Ascending aorta (tissue), 2 donors: Measurements from ENCODE around the gene APOBEC3C. TPM values are rescaled to one million over a fixed set of nuclear protein-coding genes. Genes with fewer than 3 reads are reported as not detected.
"Not testable (repeated sequence)": the region's sequence is repeated elsewhere in the genome, so short reads cannot be mapped to it uniquely, and the experiment has no call there.

Experiments
- DNase-seq, 2 donors: peaks; one replicate each; pipeline ENCODE4 v3.0.0-alpha.2; 2019; ENCODE audit warnings: low spot score in 2 of 2
- H3K27ac ChIP-seq, 2 donors: fragments of 200-600 bp; sonication (generic); one replicate each; pipeline ENCODE4 v1.5.1; 2016 to 2017; ENCODE audit warnings: mild to moderate bottlenecking in 1 of 2
- H3K27me3 ChIP-seq: fragments of 200-600 bp; sonication (generic); one replicate; pipeline ENCODE4 v1.5.1; 2017
- H3K36me3 ChIP-seq, 2 donors: fragments of 200-600 bp; sonication (generic); one replicate each; pipeline ENCODE4 v1.5.1; 2016
- H3K4me1 ChIP-seq, 2 donors: fragments of 200-600 bp; sonication (generic); one replicate each; pipeline ENCODE4 v1.5.1; 2016 to 2017; ENCODE audit warnings: mild to moderate bottlenecking in 1 of 2
- H3K4me3 ChIP-seq, 2 donors: fragments of 200-600 bp; sonication (generic); one replicate each; pipeline ENCODE4 v1.5.1; 2016 to 2017; ENCODE audit warnings: mild to moderate bottlenecking in 1 of 2
- H3K9me3 ChIP-seq, 2 donors: fragments of 200-600 bp; sonication (generic); one replicate each; pipeline ENCODE4 v1.5.1; 2016
- intact Hi-C: fragments of 100-400 bp; cut with DNase I; formaldehyde crosslinking; loops from one replicate; pipeline ENCODE4 v1.15.1; 2023
- total RNA-seq: library from RNA; depleted of rRNA; stranded (reverse); fragments of >200 nt; gene quantifications from one replicate; pipeline ENCODE4 v1.1.0, GENCODE V29; 2016
- TF ChIP-seq, protein P1 (sequence below), 3 experiments: fragments of 200-600 bp in 2 of 3; fragments of 450-650 bp in 1 of 3; sonication (generic) in 2 of 3; IDR thresholded peaks; one replicate each; pipeline ENCODE4 v1.5.1; 2016 to 2019; ENCODE audit warnings: antibody characterized with exemption in 3 of 3, mild to moderate bottlenecking in 1 of 3, moderate library complexity in 1 of 3

Gene APOBEC3C
- total RNA-seq, 1 donor from 2014 or later, result 9.5 TPM

DNA sequence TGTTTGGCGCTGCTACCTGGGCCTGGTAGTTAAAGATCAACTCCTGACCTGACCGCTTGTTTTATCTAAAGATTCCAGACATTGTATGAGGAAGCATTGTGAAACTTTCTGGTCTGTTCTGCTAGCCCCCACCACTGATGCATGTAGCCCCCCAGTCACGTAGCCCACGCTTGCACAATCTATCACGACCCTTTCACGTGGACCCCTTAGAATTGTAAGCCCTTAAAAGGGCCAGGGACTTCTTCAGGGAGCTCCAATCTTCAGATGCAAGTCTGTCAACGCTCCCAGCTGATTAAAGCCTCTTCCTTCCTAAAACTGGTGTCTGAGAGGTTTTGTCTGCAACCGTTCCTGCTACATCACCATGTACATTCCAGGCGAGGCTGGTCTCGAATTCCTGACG is 41.6 kb downstream of the APOBEC3C start:
- Histone ChIP-seq H3K36me3 (no peaks in the 10 kb centered on the region), H3K9me3 (no peaks in the 10 kb centered on the region), H3K27me3 (no peaks in the 10 kb centered on the region), H3K4me1 (no peaks in the 10 kb centered on the region), H3K4me3 (no peak overlapping the region), H3K27ac (no peak overlapping the region)
- intact Hi-C loops, result no loop called here
- TF ChIP-seq, protein P1, sequence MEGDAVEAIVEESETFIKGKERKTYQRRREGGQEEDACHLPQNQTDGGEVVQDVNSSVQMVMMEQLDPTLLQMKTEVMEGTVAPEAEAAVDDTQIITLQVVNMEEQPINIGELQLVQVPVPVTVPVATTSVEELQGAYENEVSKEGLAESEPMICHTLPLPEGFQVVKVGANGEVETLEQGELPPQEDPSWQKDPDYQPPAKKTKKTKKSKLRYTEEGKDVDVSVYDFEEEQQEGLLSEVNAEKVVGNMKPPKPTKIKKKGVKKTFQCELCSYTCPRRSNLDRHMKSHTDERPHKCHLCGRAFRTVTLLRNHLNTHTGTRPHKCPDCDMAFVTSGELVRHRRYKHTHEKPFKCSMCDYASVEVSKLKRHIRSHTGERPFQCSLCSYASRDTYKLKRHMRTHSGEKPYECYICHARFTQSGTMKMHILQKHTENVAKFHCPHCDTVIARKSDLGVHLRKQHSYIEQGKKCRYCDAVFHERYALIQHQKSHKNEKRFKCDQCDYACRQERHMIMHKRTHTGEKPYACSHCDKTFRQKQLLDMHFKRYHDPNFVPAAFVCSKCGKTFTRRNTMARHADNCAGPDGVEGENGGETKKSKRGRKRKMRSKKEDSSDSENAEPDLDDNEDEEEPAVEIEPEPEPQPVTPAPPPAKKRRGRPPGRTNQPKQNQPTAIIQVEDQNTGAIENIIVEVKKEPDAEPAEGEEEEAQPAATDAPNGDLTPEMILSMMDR (IDR thresholded peaks at IDR 0.05), result no peak
- DNase-seq, result no peak

DNA sequence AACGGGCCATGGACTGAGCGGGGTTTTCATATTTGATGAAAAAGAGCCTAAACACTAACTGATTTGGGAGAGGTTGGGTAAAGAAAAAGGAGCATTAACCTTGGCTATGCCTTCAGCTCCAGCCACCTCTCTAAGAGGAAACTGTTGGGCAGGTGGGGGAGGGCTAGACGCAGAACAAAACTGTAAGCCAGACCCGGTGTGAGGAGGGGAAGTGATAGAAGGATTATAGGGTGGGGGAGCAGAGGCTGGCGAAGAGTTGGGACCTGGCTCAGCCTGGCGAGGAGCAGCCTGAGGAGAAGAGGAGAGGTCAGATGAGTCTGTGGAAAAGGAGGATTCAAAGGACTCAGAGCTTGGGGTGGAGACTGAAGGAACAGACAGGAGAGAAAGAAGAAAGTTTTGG is 47.2 kb downstream of the APOBEC3C start:
- H3K27ac ChIP-seq, H3K4me1 ChIP-seq, DNase-seq, H3K36me3 ChIP-seq, H3K9me3 ChIP-seq, intact Hi-C loops, H3K4me3 ChIP-seq, H3K27me3 ChIP-seq: not testable (repeated sequence)

DNA sequence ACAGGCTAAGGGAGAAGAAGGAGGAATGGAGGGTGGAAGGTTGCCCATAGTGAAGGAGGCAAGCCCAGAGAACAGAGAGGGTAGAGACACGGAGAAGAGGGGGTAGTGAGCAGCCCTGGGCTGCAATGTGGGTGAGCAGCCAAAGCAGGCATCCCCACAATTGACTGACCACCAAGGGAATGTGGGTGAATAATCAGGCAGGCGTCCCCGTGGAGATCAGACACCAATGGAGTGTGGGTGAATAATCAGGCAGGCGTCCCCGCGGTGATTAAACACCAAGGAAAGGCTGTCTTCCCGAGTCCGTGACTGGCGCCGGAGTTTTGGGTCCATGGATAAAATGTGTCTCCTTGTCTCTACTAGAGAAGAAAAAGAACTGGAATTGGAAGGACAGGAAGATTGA is 47.9 kb downstream of the APOBEC3C start:
- DNase-seq, intact Hi-C loops: not testable (repeated sequence)

DNA sequence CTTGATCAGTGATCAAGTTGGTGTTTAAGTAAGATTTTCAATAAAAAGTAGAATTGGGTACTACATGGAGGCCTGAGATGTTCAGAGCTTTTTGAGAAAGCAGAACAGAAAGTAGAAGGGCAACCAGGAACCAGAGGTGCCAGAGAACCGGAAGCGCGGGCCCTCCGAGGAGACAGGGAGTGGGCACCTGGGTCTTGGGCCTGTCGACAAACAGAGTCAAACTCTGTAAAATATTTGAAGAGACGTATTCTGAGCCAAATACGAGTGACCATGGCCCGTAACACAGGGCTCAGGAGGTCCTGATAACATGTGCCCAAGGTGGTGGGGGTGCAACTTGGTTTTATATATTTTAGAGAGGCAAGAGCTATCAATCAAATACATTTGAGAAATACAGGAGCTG is 49.8 kb downstream of the APOBEC3C start:
- DNase-seq, H3K27me3 ChIP-seq, H3K36me3 ChIP-seq, H3K4me3 ChIP-seq, H3K4me1 ChIP-seq, H3K27ac ChIP-seq, intact Hi-C loops, H3K9me3 ChIP-seq: not testable (repeated sequence)

More for the DNA sequence above, 47.9 kb downstream of the APOBEC3C start:
- H3K4me1 ChIP-seq, H3K36me3 ChIP-seq, H3K9me3 ChIP-seq, H3K27ac ChIP-seq, H3K4me3 ChIP-seq, H3K27me3 ChIP-seq: not testable (repeated sequence)

DNA sequence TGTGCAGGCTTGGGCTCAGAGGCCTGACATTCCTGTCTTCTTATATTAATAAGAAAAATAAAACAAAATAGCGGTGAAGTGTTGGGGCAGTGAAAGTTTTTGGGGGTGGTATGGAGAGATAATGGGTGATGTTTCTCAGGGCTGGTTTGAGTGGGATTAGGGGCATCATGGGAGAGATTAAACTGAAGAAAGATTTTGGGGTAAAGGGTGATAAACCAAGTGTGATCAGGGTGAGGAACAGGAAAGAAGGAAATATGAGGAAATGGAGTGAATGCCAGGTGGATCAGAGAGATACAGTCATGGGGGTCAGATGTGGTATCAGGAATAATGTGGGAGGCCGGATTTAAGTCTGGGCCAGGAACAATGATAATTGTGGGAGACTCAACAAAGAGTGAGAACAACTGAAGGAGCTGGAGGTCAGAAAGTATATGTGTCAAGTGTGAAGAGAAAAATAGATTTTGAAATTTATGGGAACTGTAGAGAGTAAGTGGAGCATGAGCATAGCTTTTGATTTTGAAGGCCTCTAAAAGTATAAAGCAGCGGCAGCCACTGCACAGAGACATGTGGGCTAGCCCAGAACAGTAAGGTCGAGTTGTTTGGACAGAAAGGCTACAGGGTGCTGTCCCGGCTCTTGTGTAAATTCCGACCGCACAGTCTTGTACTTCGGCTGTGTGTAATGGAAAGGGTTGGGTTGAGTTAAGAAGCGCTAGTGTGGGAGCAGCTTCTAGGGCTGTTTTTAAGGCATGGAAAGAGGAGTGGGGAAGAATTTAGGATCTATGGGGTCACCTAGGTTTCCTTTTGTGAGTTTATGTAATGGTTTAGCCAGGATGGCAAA is 52.6 kb downstream of the APOBEC3C start:
- DNase-seq, H3K9me3 ChIP-seq, H3K4me1 ChIP-seq, H3K27ac ChIP-seq, H3K27me3 ChIP-seq, H3K36me3 ChIP-seq, intact Hi-C loops, H3K4me3 ChIP-seq: not testable (repeated sequence)

DNA sequence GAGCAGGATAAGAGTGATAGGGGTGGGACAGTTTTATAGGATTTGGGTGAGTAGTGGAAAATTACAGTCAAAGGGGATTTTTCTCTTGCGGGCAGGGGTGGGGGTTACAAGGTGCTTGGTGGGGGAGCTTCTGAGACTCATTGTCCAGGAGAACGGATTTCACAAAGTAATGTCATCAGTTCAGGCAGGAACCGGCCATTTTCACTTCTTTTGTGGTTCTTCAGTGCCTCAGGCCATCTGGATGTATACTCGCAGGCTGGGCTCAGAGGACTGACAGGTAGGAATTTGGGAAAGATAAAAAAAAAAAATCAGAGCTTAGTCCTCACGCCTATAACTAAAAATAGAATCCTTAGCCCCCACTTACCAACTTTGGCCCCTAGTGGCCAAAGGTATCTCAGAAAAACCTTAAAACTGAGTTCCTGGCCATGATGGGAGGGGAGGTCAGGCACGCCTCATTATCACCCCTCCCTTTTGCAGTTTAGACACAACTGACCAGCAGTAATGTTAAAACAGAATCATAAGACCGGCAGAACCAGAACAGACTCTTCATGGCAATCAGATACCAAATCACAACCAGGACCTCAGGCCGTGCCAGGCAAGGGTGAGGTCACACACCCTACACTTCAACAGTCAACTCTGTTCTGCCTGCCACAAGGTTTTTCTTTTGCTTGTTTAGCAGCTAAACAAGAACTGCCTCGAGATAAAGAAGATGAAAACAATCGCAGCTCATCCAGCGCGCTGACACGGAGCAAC is 54.2 kb downstream of the APOBEC3C start:
- no peaks in the 10 kb centered on the region for H3K36me3 ChIP-seq
- intact Hi-C loops, result no loop called here
- no peaks in the 10 kb centered on the region for H3K9me3 ChIP-seq
- TF ChIP-seq, protein P1 (IDR thresholded peaks at IDR 0.05), result no peak
- H3K27ac ChIP-seq, result no peak overlapping the region
- DNase-seq, result no peak
- H3K4me3 ChIP-seq, result no peak overlapping the region
- no peaks in the 10 kb centered on the region for H3K27me3 ChIP-seq
- H3K4me1 ChIP-seq, result no peaks in the 10 kb centered on the region

Other genes with a start within 250 kb of the APOBEC3C start
- 18.0 TPM for gene DNAL4, start 220.1 kb upstream of the APOBEC3C start, total RNA-seq
- 46.3 TPM for gene NPTXR, start 170.2 kb upstream of the APOBEC3C start, total RNA-seq
- gene CBX6, start 142.0 kb upstream of the APOBEC3C start, total RNA-seq, result 159 TPM
- gene APOBEC3A, start 56.6 kb upstream of the APOBEC3C start, total RNA-seq, result not detected
- 0.64 TPM for gene APOBEC3B, start 31.9 kb upstream of the APOBEC3C start, total RNA-seq
- 0.75 TPM for gene APOBEC3D, start 6.9 kb downstream of the APOBEC3C start, total RNA-seq
- 0.11 TPM for gene APOBEC3F, start 26.6 kb downstream of the APOBEC3C start, total RNA-seq
- gene APOBEC3G, start 63.0 kb downstream of the APOBEC3C start, total RNA-seq, result 9.3 TPM
- not detected for gene APOBEC3H, start 83.0 kb downstream of the APOBEC3C start, total RNA-seq
- gene CBX7, start 138.4 kb downstream of the APOBEC3C start, total RNA-seq, result 261 TPM
- gene PDGFB, start 230.7 kb downstream of the APOBEC3C start, total RNA-seq, result 8.9 TPM